SU-DHL-6 (cell line): ENCODE measurements around the gene CATSPERB.

ENCODE experiments used
- EZH2phosphoT487 ChIP-seq: fragments of 200-600 bp; sonication (generic), shearing (Covaris generic); conservative IDR thresholded peaks from 2 replicates; pipeline ENCODE4 v1.6.1; 2018; ENCODE audit warnings: mild to moderate bottlenecking, antibody characterized with exemption, low read length, moderate library complexity, mixed read lengths
- TF ChIP-seq, protein P1 (sequence below): fragments of 200-600 bp; sonication (generic); IDR thresholded peaks from one replicate; pipeline ENCODE4 v1.5.1; 2017; ENCODE audit warnings: antibody characterized with exemption, mild to moderate bottlenecking, low read length, moderate library complexity; ENCODE audit not compliant: insufficient read depth, poor library complexity, severe bottlenecking

DNA sequence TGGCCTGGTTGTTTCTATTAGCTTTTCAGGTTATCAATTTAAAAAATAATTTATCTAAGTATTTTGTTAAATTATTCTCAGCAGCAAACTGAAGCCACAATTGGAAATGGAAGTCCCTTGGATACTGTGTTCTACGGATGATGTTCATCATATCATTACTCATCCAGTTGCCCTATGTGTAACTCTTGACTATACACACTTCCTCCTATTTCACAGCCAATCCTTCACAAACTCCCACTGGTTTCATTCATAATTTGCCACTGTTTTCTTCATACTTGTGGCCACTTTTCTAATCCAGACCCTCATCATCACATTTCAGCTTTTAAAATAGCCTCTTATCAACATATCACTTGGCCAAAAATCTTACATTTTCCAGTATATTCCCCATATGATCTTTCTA is 84.0 kb downstream of the CATSPERB start:
- TF ChIP-seq, protein P1, sequence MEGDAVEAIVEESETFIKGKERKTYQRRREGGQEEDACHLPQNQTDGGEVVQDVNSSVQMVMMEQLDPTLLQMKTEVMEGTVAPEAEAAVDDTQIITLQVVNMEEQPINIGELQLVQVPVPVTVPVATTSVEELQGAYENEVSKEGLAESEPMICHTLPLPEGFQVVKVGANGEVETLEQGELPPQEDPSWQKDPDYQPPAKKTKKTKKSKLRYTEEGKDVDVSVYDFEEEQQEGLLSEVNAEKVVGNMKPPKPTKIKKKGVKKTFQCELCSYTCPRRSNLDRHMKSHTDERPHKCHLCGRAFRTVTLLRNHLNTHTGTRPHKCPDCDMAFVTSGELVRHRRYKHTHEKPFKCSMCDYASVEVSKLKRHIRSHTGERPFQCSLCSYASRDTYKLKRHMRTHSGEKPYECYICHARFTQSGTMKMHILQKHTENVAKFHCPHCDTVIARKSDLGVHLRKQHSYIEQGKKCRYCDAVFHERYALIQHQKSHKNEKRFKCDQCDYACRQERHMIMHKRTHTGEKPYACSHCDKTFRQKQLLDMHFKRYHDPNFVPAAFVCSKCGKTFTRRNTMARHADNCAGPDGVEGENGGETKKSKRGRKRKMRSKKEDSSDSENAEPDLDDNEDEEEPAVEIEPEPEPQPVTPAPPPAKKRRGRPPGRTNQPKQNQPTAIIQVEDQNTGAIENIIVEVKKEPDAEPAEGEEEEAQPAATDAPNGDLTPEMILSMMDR, result no peak
- no peak for TF ChIP-seq EZH2phosphoT487
